ENCODE measurements around the gene DLG2. TPM values are rescaled to one million over a fixed set of nuclear protein-coding genes. Genes with fewer than 3 reads are reported as not detected.

Gene DLG2
- polyA plus RNA-seq, 3 donors = 0.24 to 0.39 TPM; not detected in 1

GRCh38 chr11:84909740-84910139 is 717.4 kb downstream of the DLG2 start:
- Histone ChIP-seq H3K27ac (ENCODE audit: low read depth in 1 of 2, low read length in 2 of 2) (no peak overlapping the region), H3K9me3 (replicated peaks in 1 of 2; ENCODE audit: control insufficient read depth in 1 of 2, insufficient read depth in 1 of 2, low read length in 2 of 2) (no peaks in the 10 kb centered on the region), H3K9ac (ENCODE audit: insufficient read depth, low read length, poor library complexity, severe bottlenecking) (no peak overlapping the region), H3K79me2 (ENCODE audit: insufficient read depth, low read length) (no peaks in the 10 kb centered on the region), H3K36me3 (replicated peaks in 1 of 2; ENCODE audit: control insufficient read depth in 1 of 2, insufficient read depth in 2 of 2, low read length in 2 of 2) (no peaks in the 10 kb centered on the region), H3K4me2 (replicated peaks; ENCODE audit: extremely low read depth, low read length, poor library complexity, severe bottlenecking) (no peak overlapping the region), H3K4me3 (replicated peaks in 1 of 3; ENCODE audit: low read depth in 2 of 3, low read length in 3 of 3) (no peak overlapping the region), H3K27me3 (ENCODE audit: control insufficient read depth in 2 of 2, insufficient read depth in 2 of 2, low read length in 2 of 2) (no peaks in the 10 kb centered on the region), H4K20me1 (ENCODE audit: insufficient read depth, low read length) (no peaks in the 10 kb centered on the region), H2AFZ (ENCODE audit: insufficient read depth, low read depth, low read length, poor library complexity, severe bottlenecking) (no peak overlapping the region), H3K4me1 (ENCODE audit: control insufficient read depth in 1 of 2, insufficient read depth in 2 of 2, low read length in 2 of 2) (no peaks in the 10 kb centered on the region)
- intact Hi-C loops (cut with micrococcal nuclease) = no loop called here
- Mint-ChIP-seq H3K4me1 (no peaks in the 10 kb centered on the region), H3K27ac (no peak overlapping the region), H3K27me3 (ENCODE audit: low read depth in 3 of 3) (no peaks in the 10 kb centered on the region), H3K4me3 (no peak overlapping the region), H3K9me3 (peaks cover 0 to 12% (median 3%) of the 10 kb centered on the region in 7 donors), H3K36me3 (no peaks in the 10 kb centered on the region)
- no peak for TF ChIP-seq CTCF (IDR thresholded peaks at IDR 0.05)
- 100% methylated on average over 1 of the region's 2 CpGs for WGBS (ENCODE audit: insufficient coverage)
- no peak for DNase-seq

- H3K9me3 ChIP-seq (replicated peaks in 1 of 2; ENCODE audit: control insufficient read depth in 1 of 2, insufficient read depth in 1 of 2, low read length in 2 of 2) = no peaks in the 10 kb centered on the region
- no peak overlapping the region for H2AFZ ChIP-seq (ENCODE audit: insufficient read depth, low read depth, low read length, poor library complexity, severe bottlenecking)
- no peaks in the 10 kb centered on the region for H4K20me1 ChIP-seq (ENCODE audit: insufficient read depth, low read length)
- peaks cover 0 to 6% (median 2%) of the 10 kb centered on the region in 7 donors for H3K9me3 Mint-ChIP-seq
- 83% methylated on average over 1 of the region's 3 CpGs for WGBS (ENCODE audit: insufficient coverage)
- H3K27ac Mint-ChIP-seq = no peak overlapping the region
- H3K4me2 ChIP-seq (replicated peaks; ENCODE audit: extremely low read depth, low read length, poor library complexity, severe bottlenecking) = no peak overlapping the region
- intact Hi-C loops (cut with micrococcal nuclease) = no loop called here
- H3K4me1 Mint-ChIP-seq = no peaks in the 10 kb centered on the region
- no peaks in the 10 kb centered on the region for H3K27me3 ChIP-seq (ENCODE audit: control insufficient read depth in 2 of 2, insufficient read depth in 2 of 2, low read length in 2 of 2)
- DNase-seq = no peak
- H3K36me3 Mint-ChIP-seq = no peaks in the 10 kb centered on the region
- H3K79me2 ChIP-seq (ENCODE audit: insufficient read depth, low read length) = no peaks in the 10 kb centered on the region
- H3K9ac ChIP-seq (ENCODE audit: insufficient read depth, low read length, poor library complexity, severe bottlenecking) = no peak overlapping the region
- TF ChIP-seq CTCF (IDR thresholded peaks at IDR 0.05) = no peak
- H3K4me3 ChIP-seq (replicated peaks in 1 of 3; ENCODE audit: low read depth in 2 of 3, low read length in 3 of 3) = no peak overlapping the region
- H3K4me3 Mint-ChIP-seq = no peak overlapping the region
- H3K36me3 ChIP-seq (replicated peaks in 1 of 2; ENCODE audit: control insufficient read depth in 1 of 2, insufficient read depth in 2 of 2, low read length in 2 of 2) = no peaks in the 10 kb centered on the region
- H3K4me1 ChIP-seq (ENCODE audit: control insufficient read depth in 1 of 2, insufficient read depth in 2 of 2, low read length in 2 of 2) = no peaks in the 10 kb centered on the region
- peaks cover 0 to 1% (median 0%) of the 10 kb centered on the region in 3 donors for H3K27me3 Mint-ChIP-seq (ENCODE audit: low read depth in 3 of 3)
- no peak overlapping the region for H3K27ac ChIP-seq (ENCODE audit: low read depth in 1 of 2, low read length in 2 of 2)
Observed at GRCh38 chr11:84906995-84907394, 720.1 kb downstream of the DLG2 start.

Data from CD14-positive monocyte (primary cell).